NCI-H2107 treated with DMSO at 0.1 percent for 48 hours (cell line): ENCODE results near the gene MAML3.
A peak's percentile ranks its signal among the peaks of the same experiment; 100 is the strongest.

Experiments used
- DNase-seq: peaks from one replicate; lab custom pipeline; 2025; ENCODE audit not compliant: unreplicated experiment; lab: John Stamatoyannopoulos, UW

The MAML3 gene

DNA sequence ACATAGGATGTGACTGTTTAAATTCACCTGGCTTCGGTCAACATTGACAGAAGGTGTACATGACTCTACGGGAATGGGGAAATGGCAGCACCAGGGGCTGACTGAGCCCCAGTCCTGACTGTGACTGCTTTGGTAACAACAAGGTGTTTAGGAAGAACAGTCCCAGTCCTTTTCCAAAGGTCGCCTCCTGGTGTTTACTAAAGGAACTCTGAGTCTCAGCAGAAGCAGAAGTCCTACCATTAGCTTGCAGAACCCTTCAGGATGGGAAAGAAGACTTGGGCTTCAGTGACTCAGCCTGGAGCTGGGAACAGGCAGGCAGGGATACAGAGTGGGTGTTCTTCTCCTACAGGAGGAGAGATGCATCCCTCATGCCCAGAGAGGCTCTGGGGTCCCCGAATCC lies 385.1 kb downstream of the MAML3 start:
- no peak for DNase-seq

DNA sequence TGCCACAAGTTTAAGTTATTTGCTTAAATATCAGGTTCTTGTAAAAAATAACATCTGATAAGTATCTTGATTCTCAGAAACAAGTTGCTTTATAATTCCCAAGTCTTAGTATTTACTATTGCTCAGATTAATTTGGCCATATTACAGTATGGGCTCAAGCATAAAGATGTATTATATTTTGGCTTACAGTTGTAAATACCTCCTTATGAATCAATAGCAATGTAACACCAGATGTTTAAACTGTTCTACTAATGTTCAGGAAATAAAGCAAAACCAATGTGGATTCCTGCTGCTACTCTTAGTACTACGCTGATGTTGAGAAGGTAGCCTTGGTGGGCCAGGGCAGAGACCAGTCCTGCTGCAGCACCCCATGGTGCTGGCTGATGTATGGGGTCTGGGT lies 385.6 kb downstream of the MAML3 start:
- no peak for DNase-seq

DNA sequence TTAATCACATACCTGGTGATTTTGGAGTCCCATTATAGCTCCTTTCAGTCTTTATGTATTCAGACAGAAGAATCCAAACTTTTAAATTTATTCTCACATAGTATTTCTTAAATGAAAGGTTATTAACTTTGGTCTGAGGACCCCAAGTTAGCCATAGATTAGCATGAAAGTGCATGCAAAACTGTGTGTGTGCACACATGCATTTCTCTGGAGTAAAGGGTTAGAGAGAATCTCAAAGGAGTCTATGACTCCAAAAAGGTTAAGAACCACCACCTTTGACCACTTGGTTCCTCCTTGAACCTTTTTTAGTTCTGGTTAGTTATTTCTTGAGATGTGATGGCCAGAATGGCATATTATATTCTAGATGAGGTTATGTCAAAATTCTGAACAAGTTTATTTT lies 386.4 kb downstream of the MAML3 start:
- DNase-seq: no peak

DNA sequence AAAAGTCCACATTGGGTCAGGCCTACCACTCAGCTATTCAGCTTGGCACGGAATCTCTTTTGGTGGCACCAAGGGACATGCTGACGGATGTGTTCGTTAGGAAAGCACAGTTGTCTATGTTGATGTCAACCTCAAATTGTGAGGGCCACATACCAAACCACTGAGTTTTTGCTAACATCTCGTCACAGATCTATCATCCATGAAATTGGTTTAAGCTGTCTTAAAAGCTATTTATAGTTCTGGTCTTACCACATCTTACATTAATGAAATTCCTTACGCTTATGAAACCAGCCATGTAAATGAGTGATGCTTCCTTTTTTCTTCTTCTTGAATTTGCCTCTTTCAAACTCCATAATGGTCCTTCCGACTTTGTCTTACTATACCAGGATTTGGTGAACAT lies 386.8 kb downstream of the MAML3 start:
- DNase-seq: no peak

DNA sequence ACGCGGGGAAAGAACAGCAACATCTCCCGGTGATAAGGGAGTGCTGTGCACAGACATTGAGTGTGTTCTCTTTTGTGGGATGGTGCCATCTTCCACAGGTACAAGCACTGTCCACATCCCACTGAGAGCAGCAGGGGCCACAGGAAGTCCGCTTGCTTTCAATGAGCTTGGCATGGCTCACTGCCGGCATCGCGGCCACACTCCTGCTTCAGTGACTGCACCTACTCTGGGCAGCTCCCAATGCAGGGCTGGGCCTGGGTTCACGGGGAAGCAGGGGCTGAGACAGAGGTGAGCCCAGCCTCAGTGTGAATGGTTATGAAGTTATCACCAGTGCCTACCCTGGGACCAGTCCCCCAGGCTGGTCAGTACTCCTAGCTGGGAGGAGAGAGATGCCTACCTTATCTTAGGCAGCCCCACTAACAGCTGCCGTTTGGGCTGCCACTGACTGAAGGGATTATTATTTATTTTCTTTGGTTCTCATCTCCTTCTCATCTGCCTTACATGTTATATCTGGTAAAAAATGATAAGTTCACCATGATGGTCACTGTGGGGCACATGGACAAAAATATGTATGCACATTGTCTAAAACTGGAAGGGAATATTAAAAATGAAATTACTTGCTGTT lies 389.2 kb downstream of the MAML3 start:
- no peak for DNase-seq

DNA sequence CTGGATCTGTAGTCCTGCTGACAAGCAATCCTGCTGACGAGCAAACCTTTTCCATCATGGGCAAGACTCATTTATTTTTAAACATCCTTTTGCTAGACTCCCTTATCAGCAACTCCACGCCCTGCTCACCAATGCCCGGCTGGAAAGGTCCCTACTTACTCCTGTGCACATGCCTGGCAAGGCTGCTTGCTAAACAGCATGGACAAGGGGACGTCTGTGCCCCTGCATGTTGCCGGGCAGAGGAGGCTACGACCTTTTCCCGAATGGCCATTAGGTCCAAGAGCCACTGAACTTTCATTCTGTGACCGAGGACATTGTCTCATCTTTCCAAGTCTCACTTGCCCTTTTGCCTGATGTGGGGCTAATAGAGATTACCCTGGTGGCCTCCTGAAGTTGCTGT lies 389.8 kb downstream of the MAML3 start:
- no peak for DNase-seq

DNA sequence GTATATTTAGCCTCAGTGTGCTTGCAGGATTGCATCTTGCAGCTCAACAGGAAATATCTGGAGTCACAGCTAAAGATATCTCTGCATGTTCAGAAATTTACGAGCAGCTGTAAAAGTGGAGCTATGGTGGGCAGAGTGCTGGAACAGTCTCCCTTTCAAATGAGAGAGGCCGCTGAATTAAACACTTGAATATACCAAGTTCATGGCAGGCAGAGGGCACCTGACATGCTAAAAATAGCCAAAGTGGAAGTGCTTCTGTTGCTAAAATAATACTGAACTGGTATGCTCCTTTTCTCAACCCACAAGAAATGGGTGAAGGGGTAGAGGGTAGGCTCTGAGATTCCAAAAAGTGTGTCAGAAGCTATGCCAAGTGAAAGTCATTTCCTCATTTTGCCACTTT lies 390.3 kb downstream of the MAML3 start:
- no peak for DNase-seq

DNA sequence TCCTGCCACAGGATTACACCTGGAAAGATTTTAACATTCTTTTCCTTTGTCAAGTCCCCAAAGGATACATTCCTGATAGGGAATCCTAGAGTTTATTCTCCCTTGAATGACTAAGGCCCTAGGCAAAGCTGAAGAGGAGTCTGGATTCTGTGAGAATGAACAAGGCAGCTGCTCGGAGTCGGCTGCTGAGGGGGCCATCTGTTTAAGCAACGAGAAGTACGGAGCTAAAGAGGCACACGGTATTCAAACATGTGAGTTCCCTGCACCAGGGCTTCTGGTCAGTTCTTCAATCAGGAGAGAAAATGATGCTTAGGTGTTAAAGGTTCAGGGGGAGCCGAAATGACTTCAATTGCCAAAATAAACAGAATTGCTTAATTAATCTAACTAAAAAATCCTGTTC lies 390.8 kb downstream of the MAML3 start:
- DNase-seq: no peak

DNA sequence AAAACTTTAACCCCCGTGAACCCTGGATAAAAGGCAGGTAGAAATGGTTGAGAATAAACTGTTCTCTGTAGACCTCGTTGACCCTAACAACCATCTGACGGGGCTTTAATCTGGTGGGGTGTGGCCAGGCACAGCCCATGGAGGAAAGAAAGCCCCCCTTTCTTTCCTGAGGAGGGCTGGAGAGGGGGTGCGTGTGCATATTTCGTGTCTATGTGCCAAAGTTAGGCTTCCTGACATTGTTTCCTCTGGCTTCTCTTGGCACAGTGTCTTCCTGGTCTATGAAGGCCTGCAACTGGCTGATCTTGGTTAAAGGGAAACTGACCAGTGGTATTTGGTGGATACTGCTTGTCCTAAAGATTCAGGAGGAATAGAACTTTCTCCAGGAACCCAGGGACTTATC lies 391.3 kb downstream of the MAML3 start:
- no peak for DNase-seq

DNA sequence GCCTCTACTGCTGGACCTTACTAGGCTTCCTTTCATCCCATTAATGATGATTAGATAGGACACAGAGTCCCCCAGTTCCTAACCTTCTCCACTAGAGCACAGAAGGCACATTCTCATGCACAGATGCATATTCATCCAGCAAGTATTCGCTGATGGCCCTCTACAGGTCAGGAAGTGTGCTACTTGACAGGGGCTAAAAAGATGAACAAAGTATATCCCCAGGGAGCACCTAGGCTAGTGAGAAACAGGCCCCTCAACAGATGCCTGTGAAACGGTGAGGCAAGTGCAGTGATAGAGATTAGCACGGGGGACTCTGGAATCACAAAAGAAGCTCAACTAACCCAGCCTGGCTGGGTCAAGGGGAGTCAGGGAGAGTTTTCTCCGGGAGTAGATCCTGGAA lies 392.5 kb downstream of the MAML3 start:
- DNase-seq: no peak

DNA sequence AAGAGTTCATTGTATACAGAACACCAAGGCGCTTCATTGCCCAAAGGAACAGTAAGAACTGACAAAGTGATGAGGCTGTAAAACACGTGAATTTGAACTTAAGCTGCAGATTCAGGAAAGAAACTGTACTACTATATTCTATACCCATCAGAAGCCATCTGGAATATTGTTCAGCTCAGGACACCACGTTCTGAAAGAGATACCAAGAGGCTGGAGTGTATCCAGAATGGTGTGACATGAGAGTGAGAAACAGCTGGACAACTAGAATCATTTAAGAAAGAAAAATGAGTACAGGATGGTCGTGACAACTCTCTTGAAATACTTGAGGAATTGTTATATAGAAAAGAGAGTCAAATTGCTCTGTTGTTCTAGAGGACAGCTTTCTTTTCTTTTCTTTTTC lies 393.4 kb downstream of the MAML3 start:
- no peak for DNase-seq

DNA sequence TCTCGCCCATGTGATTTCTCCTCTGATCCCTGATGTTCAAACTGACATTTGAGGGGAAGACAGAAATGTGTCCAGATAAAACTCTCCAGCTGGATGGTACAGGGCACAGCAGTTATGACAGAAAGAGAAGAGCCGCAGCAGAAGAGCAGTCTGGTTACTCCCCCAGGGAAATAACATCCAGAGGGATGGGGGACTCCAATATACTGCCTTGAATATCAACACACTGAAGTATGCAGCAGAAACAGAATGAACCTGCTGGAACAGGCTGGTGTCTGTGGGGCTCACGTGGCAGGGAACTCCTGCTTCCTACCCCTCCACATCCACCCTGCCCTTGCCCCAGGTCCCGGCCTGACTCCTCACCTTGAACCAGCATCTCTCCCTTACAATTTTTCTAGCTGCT lies 394.9 kb downstream of the MAML3 start:
- DNase-seq: no peak

DNA sequence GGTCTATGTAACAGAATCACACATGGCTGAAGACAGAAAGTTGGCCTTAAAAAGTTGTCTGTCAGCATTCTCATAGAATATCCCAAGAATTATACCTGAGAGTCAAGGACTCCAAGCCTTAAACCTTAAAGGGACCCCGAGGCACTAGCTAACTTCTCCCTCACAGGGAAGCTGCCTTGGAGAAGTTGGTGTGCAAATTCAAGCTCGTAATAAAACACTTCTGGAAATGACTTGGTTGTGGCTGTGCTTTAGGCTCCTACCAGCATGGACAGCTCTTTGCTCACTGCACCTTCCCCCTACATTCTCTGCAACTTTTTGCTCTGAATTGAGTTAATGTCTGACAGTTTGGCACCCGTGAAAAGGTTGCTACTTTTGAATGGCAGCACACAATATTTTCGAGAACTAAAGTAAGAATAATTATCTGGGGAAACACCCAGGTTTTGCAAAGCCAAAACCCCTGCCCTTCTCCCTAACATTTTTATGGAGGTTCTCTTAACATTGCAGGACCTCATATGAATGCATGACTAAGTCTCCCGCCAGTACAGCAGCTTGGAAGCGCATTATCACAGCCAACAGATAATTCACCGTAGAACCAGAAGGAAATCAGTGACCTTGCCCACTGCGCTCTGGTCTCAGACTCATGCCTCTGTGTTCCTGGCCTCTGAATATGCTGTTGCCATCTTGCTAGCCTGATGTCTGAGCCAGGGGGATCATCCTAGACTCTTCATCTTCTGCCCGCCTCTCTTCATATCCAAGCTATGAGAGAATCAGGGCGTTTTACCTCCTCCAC lies 397.4 kb downstream of the MAML3 start:
- no peak for DNase-seq

DNA sequence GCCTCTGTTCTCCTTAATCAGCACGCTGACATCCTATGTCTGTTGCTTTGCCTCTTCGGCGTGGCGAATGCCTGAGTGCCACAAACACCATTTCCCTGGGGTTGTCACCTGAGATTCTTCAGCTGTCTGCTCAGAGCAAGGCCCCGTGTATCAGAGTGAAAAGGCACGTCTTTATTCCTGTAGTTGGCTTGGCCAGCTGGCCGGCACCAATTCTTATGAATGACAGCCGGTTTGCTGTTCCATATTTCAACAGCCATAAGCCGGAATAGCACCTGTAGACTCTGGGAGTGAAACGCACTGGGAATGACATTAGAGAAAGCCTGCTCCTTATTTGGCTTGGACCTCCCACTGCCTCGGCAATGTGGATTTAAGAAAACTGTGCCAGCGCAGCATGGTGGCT lies 399.0 kb downstream of the MAML3 start:
- DNase-seq: peak; percentile 54

DNA sequence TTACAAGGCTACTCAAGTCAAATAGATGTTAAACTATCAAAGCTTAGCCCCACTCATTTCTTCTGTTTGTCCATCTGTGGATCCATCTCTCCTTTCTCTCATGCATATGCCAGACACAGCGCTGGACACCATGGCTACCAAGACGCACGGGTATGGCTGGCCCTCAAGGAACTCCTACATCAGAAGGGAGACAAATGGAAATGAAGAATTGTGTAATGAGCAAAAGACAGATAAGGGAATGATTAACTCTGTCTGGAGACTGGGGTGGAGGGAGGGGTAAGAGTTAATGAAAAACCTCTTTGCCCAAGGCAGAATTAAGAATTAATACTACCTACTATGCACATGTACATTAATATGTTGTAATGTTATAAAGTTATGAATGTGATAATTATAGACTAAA lies 400.3 kb downstream of the MAML3 start:
- DNase-seq: no peak

DNA sequence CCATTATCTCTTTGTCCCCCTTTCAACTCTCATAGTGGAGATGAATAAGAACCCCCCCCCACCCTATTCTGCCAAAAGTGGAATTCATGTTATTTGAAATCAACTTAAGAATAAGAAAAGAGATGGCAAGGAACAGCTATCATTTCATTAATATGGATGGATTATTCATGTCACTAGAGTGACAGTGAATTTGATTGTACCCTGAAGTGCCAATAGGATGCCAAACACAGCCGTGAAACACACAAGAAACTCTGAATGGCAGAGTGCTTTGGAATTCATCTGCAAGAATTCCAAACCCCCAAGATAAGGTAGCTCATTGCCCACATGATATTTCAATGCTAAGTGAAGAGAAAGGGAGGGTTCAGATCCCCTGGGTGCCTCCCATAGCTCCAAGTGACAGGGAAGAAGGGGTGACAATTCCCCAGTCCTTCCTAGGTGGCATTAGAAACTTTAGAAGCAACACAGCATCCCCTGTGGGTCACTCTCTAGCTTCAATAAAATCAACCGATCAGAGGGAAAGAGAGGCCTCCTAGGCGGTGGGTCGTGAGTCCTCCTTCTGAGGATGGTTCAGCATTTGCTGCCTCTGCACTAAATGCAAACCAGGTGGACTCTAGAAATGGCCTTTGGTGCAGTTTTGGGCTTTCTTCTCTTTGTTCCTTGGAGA lies 404.0 kb downstream of the MAML3 start:
- DNase-seq: no peak

DNA sequence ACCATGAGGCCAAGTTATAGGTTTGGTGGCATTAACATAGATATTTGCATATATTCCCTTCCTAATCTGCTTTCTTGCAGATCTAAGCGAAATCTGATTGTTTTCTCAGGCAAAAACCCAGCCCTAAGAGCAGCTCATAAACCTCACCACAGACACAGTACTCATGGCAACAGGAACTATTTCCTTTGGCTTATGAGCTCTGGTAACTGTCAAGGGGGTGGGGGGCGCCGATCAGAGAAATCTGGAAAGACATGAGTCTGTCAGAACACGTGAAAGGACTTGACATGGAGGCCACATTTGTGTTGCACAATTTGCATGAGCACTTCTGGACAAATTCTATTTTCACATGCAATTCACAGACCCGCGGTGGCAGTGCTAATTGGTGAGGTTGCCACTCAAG lies 404.6 kb downstream of the MAML3 start:
- DNase-seq: no peak

DNA sequence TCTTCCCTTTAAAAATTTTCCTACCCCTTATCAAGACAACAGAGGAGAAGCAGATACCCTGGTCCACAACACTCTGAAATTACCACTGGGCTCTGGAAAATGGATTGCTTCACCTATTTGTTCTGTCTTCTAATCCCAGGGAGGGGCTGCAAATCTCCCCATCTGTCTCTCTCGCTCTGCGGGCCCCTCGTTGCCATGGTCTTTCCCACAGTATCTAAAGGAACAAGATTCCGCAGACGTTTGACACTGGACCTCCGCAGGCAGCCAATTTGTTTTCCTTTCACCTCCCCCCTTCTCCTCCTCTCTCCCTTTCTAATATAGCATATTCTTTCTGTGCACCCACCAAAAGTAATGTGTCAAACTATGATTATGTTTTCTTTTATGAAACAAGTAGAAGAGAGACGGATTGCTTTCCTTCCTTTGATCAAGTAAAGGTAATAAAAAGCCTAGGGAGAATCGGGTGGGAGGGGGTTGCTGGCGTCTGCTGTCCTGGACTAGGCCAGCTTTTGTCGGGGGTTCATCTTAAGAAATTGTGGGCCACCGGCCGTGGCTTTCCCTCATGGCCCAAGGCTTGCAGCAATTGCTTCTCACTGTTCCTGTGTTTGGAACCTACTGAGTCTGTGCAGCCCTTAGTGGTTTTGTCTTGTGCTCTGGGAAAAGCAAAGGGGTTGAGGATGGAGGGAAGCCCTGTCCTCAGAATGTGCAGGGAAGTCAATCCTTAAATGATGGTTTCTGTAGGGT lies 407.4 kb downstream of the MAML3 start:
- DNase-seq: no peak

DNA sequence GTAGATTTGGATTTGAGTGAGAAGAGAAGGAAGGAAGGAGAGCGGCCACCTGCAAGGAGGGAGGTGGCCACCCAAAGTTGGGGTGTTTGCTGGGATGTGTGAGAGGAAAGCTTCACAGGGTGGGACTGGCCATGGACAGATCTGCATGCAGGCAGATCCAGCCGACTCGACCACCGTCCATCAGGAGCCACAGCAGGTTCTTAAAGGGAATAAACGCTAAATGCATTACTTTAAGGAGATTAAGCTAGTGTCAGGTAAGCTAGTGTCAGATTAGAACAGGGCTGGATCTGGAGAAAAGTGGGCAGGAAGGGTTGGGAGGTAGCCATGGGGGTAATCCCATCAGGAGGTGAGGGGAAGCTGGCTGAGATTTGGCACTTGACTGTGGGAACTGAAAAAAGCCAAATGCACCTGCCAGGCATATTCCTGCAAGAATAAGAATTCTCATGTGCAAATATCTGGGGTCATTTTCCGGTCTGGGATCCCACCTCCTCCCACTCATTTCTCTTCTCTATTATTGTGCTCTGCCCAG lies 408.8 kb downstream of the MAML3 start:
- DNase-seq: no peak

DNA sequence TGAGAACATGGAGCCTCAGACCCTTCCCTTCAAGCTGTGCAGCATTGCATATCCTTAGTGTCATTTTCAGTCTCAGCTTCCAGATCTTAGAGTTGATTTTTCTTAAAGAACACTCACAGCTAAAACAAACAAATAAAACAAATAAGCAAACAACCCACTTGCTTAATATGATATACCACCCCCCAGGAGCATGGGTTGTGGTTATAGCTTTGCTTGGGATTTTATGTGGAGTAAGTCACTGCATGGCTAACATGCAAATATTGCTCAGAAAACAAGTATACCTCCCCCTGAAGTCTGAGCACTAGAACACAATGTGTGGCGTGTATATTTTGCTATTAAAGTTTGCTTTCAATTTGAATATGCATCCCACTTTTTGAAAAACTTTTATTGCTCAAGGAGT lies 409.8 kb downstream of the MAML3 start:
- no peak for DNase-seq

DNA sequence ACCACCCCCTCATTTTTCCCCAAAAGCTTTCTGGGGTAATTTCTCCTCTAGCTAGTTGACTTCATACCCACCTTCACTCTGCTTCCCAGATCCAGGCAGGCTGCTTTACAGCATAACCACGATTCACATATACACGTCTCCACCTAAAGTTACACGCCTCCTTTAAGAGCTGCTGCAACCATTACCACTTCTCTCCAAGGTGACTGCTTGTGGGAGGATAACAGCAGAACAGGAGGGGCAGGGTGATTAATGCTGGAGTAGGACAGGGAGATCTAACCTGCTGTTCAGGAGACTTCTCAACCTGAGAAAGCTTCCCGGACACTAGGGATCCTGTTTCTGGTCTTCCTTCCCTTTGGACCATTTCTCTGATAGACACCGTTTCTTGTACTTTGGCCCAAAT lies 411.0 kb downstream of the MAML3 start:
- DNase-seq: no peak
